RCC 7860 (cell line): ENCODE data around the gene YLPM1.
A peak's percentile ranks its signal among the peaks of the same experiment; 100 is the strongest.

ENCODE experiments used
- DNase-seq: peaks from one replicate; pipeline ENCODE4 v3.0.0-alpha.2; 2015; ENCODE audit warnings: low spot score
- FAIRE-seq: peaks from 2 replicates; lab custom pipeline; 2012; peaks lifted over from hg19 to GRCh38; lab: Jason Lieb, UNC

YLPM1 gene

GRCh38 chr14:74840603-74841030 lies 77.5 kb downstream of the YLPM1 start:
- FAIRE-seq (no peak), DNase-seq (no peak)

GRCh38 chr14:74841230-74842207 lies 78.4 kb downstream of the YLPM1 start:
- FAIRE-seq: no peak
- DNase-seq: no peak

- FAIRE-seq: no peak
- DNase-seq: no peak
Measured at GRCh38 chr14:74843653-74844052, 80.5 kb downstream of the YLPM1 start.

- FAIRE-seq (no peak), DNase-seq (no peak)
Measured at GRCh38 chr14:74846168-74846567, 83.1 kb downstream of the YLPM1 start.

- no peak for DNase-seq
- no peak for FAIRE-seq
Measured at GRCh38 chr14:74846968-74847665, 84.0 kb downstream of the YLPM1 start.

GRCh38 chr14:74848768-74849167 lies 85.7 kb downstream of the YLPM1 start:
- FAIRE-seq (no peak), DNase-seq (no peak)

GRCh38 chr14:74852922-74853530 lies 89.9 kb downstream of the YLPM1 start:
- no peak for DNase-seq
- no peak for FAIRE-seq

- no peak for DNase-seq
- FAIRE-seq: no peak
Measured at GRCh38 chr14:74853581-74853980, 90.5 kb downstream of the YLPM1 start.

GRCh38 chr14:74855021-74855420 lies 91.9 kb downstream of the YLPM1 start:
- no peak for DNase-seq
- no peak for FAIRE-seq

- FAIRE-seq: no peak
- DNase-seq: no peak
Measured at GRCh38 chr14:74855945-74856344, 92.8 kb downstream of the YLPM1 start.

- FAIRE-seq: no peak
Measured at GRCh38 chr14:74856366-74856765, 93.2 kb downstream of the YLPM1 start.

GRCh38 chr14:74858022-74858421 lies 94.9 kb downstream of the YLPM1 start:
- FAIRE-seq (no peak), DNase-seq (no peak)

More at GRCh38 chr14:74856366-74856765, 93.2 kb downstream of the YLPM1 start:
- no peak for DNase-seq

- FAIRE-seq: no peak
Measured at GRCh38 chr14:74859757-74860552, 96.8 kb downstream of the YLPM1 start.

GRCh38 chr14:74860899-74861733 lies 98.0 kb downstream of the YLPM1 start:
- DNase-seq (peak; percentile 26), FAIRE-seq (no peak)

More at GRCh38 chr14:74859757-74860552, 96.8 kb downstream of the YLPM1 start:
- no peak for DNase-seq

- FAIRE-seq (no peak), DNase-seq (no peak)
Measured at GRCh38 chr14:74861734-74862090, 98.6 kb downstream of the YLPM1 start.

- no peak for DNase-seq
- no peak for FAIRE-seq
Measured at GRCh38 chr14:74863274-74863673, 100.2 kb downstream of the YLPM1 start.

GRCh38 chr14:74864198-74864597 lies 101.1 kb downstream of the YLPM1 start:
- DNase-seq: no peak
- no peak for FAIRE-seq

GRCh38 chr14:74865156-74865555 lies 102.0 kb downstream of the YLPM1 start:
- DNase-seq (no peak), FAIRE-seq (no peak)

- FAIRE-seq (no peak), DNase-seq (no peak)
Measured at GRCh38 chr14:74866708-74867389, 103.7 kb downstream of the YLPM1 start.
